ENCODE measurements around the gene BTBD17.

Gene BTBD17

GRCh38 chr17:74334393-74335039, 27.2 kb downstream of the BTBD17 start:
- no peak for FAIRE-seq

GRCh38 chr17:74332763-74333283, 28.8 kb downstream of the BTBD17 start:
- FAIRE-seq, result no peak

GRCh38 chr17:74332017-74332650, 29.5 kb downstream of the BTBD17 start:
- no peak for FAIRE-seq

- FAIRE-seq, result no peak
Observed at GRCh38 chr17:74330446-74330845, 31.2 kb downstream of the BTBD17 start.

GRCh38 chr17:74329378-74329777, 32.3 kb downstream of the BTBD17 start:
- no peak for FAIRE-seq

GRCh38 chr17:74328487-74328886, 33.2 kb downstream of the BTBD17 start:
- no peak for FAIRE-seq

- FAIRE-seq, result no peak
Observed at GRCh38 chr17:74326506-74326905, 35.2 kb downstream of the BTBD17 start.

GRCh38 chr17:74325743-74326379, 35.8 kb downstream of the BTBD17 start, which contains the start of gene KIF19:
TSS of gene KIF19 (plus strand) at chr17:74326226. CDS start at chr17:74326350, 124 bp downstream.
- FAIRE-seq, result no peak

- no peak for FAIRE-seq
Observed at GRCh38 chr17:74325376-74325742, 36.3 kb downstream of the BTBD17 start.

GRCh38 chr17:74324521-74324920, 37.1 kb downstream of the BTBD17 start:
- FAIRE-seq, result no peak

GRCh38 chr17:74318391-74318790, 43.3 kb downstream of the BTBD17 start:
- FAIRE-seq, result no peak

- FAIRE-seq, result no peak
Observed at GRCh38 chr17:74317071-74317470, 44.6 kb downstream of the BTBD17 start.

- no peak for FAIRE-seq
Observed at GRCh38 chr17:74316220-74316619, 45.4 kb downstream of the BTBD17 start.

- FAIRE-seq, result no peak
Observed at GRCh38 chr17:74314877-74315276, 46.8 kb downstream of the BTBD17 start.

- no peak for FAIRE-seq
Observed at GRCh38 chr17:74309902-74310301, 51.8 kb downstream of the BTBD17 start.

GRCh38 chr17:74307984-74308773, 53.5 kb downstream of the BTBD17 start:
- no peak for FAIRE-seq
